ENCODE data around the gene LRRC41. TPM values are rescaled to one million over a fixed set of nuclear protein-coding genes. Genes with fewer than 3 reads are reported as not detected.
A peak's percentile ranks its signal among the peaks of the same experiment; 100 is the strongest.

The LRRC41 gene
- total and polyA plus RNA-seq, 2 experiments from 2014 or later = 20.1 to 69.4 TPM

DNA sequence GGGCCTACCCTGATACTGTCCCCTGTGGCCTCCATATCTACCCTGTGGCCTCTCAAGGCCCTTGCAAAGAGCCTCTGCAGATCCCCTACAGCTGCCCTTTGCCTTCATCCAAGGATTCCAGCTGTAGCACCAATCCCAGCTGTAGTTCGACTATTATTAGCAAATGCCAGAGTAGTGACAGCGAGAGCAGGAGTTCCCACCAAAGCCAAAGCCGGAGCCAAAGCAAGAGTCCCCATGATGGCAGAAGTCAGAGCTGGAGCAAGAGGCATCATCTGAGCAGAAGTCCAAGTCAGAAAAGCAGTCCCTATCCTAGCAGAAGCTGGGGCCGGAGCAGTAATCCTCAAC, 39.9 kb upstream of the LRRC41 start:
- Mint-ChIP-seq H3K4me3 (no peak overlapping the region; the same call in 2 of the 3 replicates), H3K9me3 (no peaks in the 10 kb centered on the region), H3K27me3 (ENCODE audit: insufficient read depth, low read depth, poor library complexity) (peaks cover 13% of the 10 kb centered on the region), H3K4me1 (peaks cover 18% of the 10 kb centered on the region; the same call in 2 of the 3 replicates), H3K27ac (no peak overlapping the region), H3K36me3 (ENCODE audit: low read depth) (peaks cover 56% of the 10 kb centered on the region)
- no peak for TF ChIP-seq EZH2phosphoT487 (IDR thresholded peaks at IDR 0.05; ENCODE audit: unreplicated experiment)
- no peak for TF ChIP-seq NANOG (IDR thresholded peaks at IDR 0.05; ENCODE audit: borderline replicate concordance)
- TF ChIP-seq STAT1 (IDR thresholded peaks at IDR 0.05; ENCODE audit: unreplicated experiment) = no peak
- no peak for TF ChIP-seq EZH2 (IDR thresholded peaks at IDR 0.05; ENCODE audit: low read depth, unreplicated experiment)
- no peak for TF ChIP-seq ZNF114 (CRISPR knock-in tag; IDR thresholded peaks at IDR 0.05)
- Histone ChIP-seq H3F3A (replicated peaks; ENCODE audit: low read depth) (peaks cover 14% of the 10 kb centered on the region), H4K20me1 (replicated peaks; ENCODE audit: insufficient read depth) (no peaks in the 10 kb centered on the region), H3K4me3 (no peak overlapping the region), H3K27me3 (ENCODE audit: insufficient read depth) (no peaks in the 10 kb centered on the region), H3K9me2 (ENCODE audit: insufficient read depth) (no peaks in the 10 kb centered on the region), H3K36me3 (ENCODE audit: insufficient read depth) (peaks cover 24% of the 10 kb centered on the region; the same call in 1 of the 2 replicates), H3K4me1 (ENCODE audit: insufficient read depth) (peaks cover 14% of the 10 kb centered on the region), H3K27ac (ENCODE audit: low read depth) (no peak overlapping the region), H3K4me2 (no peak overlapping the region), H3K79me2 (replicated peaks; ENCODE audit: insufficient read depth) (peaks cover 20% of the 10 kb centered on the region), H2AFZ (no peak overlapping the region)
- DNase-seq (ENCODE audit: low spot score) (no peak), ATAC-seq (no peak)

DNA sequence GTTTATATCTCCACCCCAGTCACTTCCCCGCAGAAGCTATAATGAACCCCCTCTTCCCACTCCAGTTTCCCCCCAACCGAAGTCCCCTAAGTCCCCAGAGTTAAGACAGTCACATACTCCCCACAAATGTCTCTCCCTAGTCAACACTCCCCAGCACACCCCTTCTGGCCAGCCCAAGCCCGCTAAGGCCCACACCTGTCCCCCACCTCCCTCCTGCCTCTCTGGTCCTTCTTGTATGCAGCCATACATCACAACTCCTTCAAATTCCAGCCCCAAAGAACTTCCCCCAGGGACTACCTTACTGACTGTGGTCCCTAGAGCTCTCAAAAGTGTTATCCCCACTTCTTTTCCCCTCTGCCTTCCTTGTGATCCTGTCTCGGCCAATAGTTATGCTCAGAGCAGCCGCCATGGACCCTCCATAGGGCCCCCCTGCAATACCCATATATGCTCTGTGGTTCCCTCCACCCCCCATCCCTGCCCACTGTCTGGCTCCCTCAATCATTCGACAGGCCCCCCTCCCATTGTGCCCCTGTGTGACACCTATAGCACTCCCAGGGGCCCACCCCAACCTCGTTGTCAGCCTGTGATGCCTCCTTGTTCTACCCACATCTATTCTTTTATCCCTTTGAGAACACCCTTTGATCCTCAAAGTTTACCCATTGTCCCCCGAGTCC, 39.4 kb upstream of the LRRC41 start:
- DNase-seq (ENCODE audit: low spot score) = no peak
- peaks cover 13% of the 10 kb centered on the region for H3K27me3 Mint-ChIP-seq (ENCODE audit: insufficient read depth, low read depth, poor library complexity)
- H3K79me2 ChIP-seq (replicated peaks; ENCODE audit: insufficient read depth) = peaks cover 20% of the 10 kb centered on the region
- H2AFZ ChIP-seq = no peak overlapping the region
- H3K4me1 Mint-ChIP-seq = peaks cover 18% of the 10 kb centered on the region; the same call in 2 of the 3 replicates
- ATAC-seq = no peak
- H3K4me3 ChIP-seq = no peak overlapping the region
- peaks cover 24% of the 10 kb centered on the region; the same call in 1 of the 2 replicates for H3K36me3 ChIP-seq (ENCODE audit: insufficient read depth)
- H3K4me2 ChIP-seq = no peak overlapping the region
- peak overlapping the region; percentile 14; the same call in 1 of the 2 replicates for H3K27ac Mint-ChIP-seq
- peaks cover 14% of the 10 kb centered on the region for H3K4me1 ChIP-seq (ENCODE audit: insufficient read depth)
- H3K9me2 ChIP-seq (ENCODE audit: insufficient read depth) = no peaks in the 10 kb centered on the region
- no peaks in the 10 kb centered on the region for H3K9me3 Mint-ChIP-seq
- peak overlapping the region; percentile 92; the same call in 2 of the 3 replicates for H3K4me3 Mint-ChIP-seq
- no peaks in the 10 kb centered on the region for H4K20me1 ChIP-seq (replicated peaks; ENCODE audit: insufficient read depth)
- peaks cover 14% of the 10 kb centered on the region for H3F3A ChIP-seq (replicated peaks; ENCODE audit: low read depth)
- H3K27ac ChIP-seq (ENCODE audit: low read depth) = no peak overlapping the region
- H3K27me3 ChIP-seq (ENCODE audit: insufficient read depth) = no peaks in the 10 kb centered on the region
- peaks cover 51% of the 10 kb centered on the region for H3K36me3 Mint-ChIP-seq (ENCODE audit: low read depth)
- no peak for TF ChIP-seq POLR2AphosphoS5 (IDR thresholded peaks at IDR 0.05; ENCODE audit: low read depth)
- no peak for TF ChIP-seq ZNF114 (CRISPR knock-in tag; IDR thresholded peaks at IDR 0.05)
- TF ChIP-seq EZH2phosphoT487 (IDR thresholded peaks at IDR 0.05; ENCODE audit: unreplicated experiment) = no peak
- TF ChIP-seq NANOG (IDR thresholded peaks at IDR 0.05; ENCODE audit: borderline replicate concordance) = no peak
- TF ChIP-seq ZNF331 (CRISPR knock-in tag; IDR thresholded peaks at IDR 0.05; ENCODE audit: low read depth) = no peak
- TF ChIP-seq EZH2 (IDR thresholded peaks at IDR 0.05; ENCODE audit: low read depth, unreplicated experiment) = no peak
- no peak for TF ChIP-seq JUNB (IDR thresholded peaks at IDR 0.05; ENCODE audit: unreplicated experiment)
- TF ChIP-seq REST (IDR thresholded peaks at IDR 0.05; ENCODE audit: unreplicated experiment) = no peak
- TF ChIP-seq, protein P1, sequence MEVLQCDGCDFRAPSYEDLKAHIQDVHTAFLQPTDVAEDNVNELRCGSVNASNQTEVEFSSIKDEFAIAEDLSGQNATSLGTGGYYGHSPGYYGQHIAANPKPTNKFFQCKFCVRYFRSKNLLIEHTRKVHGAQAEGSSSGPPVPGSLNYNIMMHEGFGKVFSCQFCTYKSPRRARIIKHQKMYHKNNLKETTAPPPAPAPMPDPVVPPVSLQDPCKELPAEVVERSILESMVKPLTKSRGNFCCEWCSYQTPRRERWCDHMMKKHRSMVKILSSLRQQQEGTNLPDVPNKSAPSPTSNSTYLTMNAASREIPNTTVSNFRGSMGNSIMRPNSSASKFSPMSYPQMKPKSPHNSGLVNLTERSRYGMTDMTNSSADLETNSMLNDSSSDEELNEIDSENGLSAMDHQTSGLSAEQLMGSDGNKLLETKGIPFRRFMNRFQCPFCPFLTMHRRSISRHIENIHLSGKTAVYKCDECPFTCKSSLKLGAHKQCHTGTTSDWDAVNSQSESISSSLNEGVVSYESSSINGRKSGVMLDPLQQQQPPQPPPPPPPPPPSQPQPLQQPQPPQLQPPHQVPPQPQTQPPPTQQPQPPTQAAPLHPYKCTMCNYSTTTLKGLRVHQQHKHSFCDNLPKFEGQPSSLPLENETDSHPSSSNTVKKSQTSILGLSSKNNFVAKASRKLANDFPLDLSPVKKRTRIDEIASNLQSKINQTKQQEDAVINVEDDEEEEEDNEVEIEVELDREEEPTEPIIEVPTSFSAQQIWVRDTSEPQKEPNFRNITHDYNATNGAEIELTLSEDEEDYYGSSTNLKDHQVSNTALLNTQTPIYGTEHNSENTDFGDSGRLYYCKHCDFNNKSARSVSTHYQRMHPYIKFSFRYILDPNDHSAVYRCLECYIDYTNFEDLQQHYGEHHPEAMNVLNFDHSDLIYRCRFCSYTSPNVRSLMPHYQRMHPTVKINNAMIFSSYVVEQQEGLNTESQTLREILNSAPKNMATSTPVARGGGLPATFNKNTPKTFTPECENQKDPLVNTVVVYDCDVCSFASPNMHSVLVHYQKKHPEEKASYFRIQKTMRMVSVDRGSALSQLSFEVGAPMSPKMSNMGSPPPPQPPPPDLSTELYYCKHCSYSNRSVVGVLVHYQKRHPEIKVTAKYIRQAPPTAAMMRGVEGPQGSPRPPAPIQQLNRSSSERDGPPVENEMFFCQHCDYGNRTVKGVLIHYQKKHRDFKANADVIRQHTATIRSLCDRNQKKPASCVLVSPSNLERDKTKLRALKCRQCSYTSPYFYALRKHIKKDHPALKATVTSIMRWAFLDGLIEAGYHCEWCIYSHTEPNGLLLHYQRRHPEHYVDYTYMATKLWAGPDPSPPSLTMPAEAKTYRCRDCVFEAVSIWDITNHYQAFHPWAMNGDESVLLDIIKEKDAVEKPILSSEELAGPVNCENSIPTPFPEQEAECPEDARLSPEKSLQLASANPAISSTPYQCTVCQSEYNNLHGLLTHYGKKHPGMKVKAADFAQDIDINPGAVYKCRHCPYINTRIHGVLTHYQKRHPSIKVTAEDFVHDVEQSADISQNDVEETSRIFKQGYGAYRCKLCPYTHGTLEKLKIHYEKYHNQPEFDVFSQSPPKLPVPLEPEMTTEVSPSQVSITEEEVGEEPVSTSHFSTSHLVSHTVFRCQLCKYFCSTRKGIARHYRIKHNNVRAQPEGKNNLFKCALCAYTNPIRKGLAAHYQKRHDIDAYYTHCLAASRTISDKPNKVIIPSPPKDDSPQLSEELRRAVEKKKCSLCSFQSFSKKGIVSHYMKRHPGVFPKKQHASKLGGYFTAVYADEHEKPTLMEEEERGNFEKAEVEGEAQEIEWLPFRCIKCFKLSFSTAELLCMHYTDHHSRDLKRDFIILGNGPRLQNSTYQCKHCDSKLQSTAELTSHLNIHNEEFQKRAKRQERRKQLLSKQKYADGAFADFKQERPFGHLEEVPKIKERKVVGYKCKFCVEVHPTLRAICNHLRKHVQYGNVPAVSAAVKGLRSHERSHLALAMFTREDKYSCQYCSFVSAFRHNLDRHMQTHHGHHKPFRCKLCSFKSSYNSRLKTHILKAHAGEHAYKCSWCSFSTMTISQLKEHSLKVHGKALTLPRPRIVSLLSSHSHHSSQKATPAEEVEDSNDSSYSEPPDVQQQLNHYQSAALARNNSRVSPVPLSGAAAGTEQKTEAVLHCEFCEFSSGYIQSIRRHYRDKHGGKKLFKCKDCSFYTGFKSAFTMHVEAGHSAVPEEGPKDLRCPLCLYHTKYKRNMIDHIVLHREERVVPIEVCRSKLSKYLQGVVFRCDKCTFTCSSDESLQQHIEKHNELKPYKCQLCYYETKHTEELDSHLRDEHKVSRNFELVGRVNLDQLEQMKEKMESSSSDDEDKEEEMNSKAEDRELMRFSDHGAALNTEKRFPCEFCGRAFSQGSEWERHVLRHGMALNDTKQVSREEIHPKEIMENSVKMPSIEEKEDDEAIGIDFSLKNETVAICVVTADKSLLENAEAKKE (CRISPR knock-in tag; IDR thresholded peaks at IDR 0.05) = no peak

Measured in GM23338 (cell line).